ENCODE measurements around the gene BBS4. TPM values are rescaled to one million over a fixed set of nuclear protein-coding genes. Genes with fewer than 3 reads are reported as not detected.

The BBS4 gene
- total and polyA plus RNA-seq, 4 donors: 13.0 to 65.3 (median 19.5) TPM

DNA sequence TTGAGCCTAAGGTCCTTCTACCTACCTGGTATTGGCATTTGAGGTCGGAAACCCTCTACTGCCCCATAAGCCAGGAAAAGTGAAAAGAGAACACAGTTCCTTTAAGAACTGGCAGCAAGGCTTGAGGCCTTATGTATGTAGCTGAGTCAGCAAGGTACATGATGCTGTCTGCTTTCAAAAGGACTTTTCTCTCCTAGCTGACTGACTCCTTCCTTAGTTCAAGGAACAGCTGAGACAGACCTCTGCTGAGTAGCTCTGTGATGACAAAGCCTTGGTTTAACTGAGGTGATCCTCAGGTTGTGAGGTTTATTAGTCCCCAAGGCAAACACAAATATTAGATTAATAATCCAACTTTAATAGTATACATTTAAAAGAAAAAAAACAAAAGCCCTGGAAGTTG, 51.7 kb downstream of the BBS4 start:
- no peak overlapping the region for H3K27ac ChIP-seq (ENCODE audit: low read depth in 1 of 2, low read length in 1 of 2)
- DNase-seq: no peak
- no peak overlapping the region for H3K9ac ChIP-seq (ENCODE audit: insufficient read depth in 1 of 2, low read length in 2 of 2)
- H3K36me3 ChIP-seq (ENCODE audit: control insufficient read depth in 4 of 4, insufficient read depth in 4 of 4, low read length in 4 of 4): peaks cover 9 to 41% (median 31%) of the 10 kb centered on the region in 4 donors
- no peaks in the 10 kb centered on the region for H3K9me3 ChIP-seq (ENCODE audit: control insufficient read depth in 4 of 4, insufficient read depth in 3 of 4, low read length in 3 of 4)
- 98 to 100% methylated on average over 1 of the region's 1 CpG for WGBS, 2 donors
- TF ChIP-seq, protein P1, sequence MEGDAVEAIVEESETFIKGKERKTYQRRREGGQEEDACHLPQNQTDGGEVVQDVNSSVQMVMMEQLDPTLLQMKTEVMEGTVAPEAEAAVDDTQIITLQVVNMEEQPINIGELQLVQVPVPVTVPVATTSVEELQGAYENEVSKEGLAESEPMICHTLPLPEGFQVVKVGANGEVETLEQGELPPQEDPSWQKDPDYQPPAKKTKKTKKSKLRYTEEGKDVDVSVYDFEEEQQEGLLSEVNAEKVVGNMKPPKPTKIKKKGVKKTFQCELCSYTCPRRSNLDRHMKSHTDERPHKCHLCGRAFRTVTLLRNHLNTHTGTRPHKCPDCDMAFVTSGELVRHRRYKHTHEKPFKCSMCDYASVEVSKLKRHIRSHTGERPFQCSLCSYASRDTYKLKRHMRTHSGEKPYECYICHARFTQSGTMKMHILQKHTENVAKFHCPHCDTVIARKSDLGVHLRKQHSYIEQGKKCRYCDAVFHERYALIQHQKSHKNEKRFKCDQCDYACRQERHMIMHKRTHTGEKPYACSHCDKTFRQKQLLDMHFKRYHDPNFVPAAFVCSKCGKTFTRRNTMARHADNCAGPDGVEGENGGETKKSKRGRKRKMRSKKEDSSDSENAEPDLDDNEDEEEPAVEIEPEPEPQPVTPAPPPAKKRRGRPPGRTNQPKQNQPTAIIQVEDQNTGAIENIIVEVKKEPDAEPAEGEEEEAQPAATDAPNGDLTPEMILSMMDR (IDR thresholded peaks at IDR 0.05; ENCODE audit: control extremely low read depth, extremely low read depth): no peak
- H3K4me3 ChIP-seq: no peak overlapping the region
- no peak for ATAC-seq (ENCODE audit: insufficient read depth, low FRiP score)
- H3K4me1 ChIP-seq (ENCODE audit: control insufficient read depth in 5 of 5, insufficient read depth in 5 of 5, low read length in 5 of 5): no peaks in the 10 kb centered on the region
- no peaks in the 10 kb centered on the region for H3K27me3 ChIP-seq (ENCODE audit: control insufficient read depth in 3 of 3, insufficient read depth in 3 of 3, low read length in 2 of 3)

DNA sequence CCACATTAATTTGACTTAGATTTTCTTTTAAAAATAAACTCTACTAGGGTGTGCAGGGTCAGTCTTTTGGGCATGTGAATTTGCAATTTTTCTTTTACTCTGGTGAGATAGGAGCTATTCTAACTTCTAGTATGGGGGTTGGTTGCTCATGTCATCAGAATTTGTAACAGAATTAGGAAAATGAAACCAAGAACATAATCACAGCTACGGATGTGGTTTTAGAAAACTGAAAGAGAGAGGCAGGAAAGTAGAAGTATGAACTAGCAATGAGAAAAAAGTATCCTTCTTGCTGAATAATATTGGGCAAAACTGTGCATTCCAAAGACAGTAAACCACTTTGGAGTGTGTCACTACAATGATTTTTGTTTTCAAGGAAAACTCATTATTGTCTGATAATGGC, 54.2 kb downstream of the BBS4 start:
- WGBS, 2 donors: 70 to 71% methylated on average over 1 of the region's 1 CpG
- no peak overlapping the region for H3K9ac ChIP-seq (ENCODE audit: insufficient read depth in 1 of 2, low read length in 2 of 2)
- no peaks in the 10 kb centered on the region for H3K27me3 ChIP-seq (ENCODE audit: control insufficient read depth in 3 of 3, insufficient read depth in 3 of 3, low read length in 2 of 3)
- DNase-seq: no peak
- H3K27ac ChIP-seq (ENCODE audit: low read depth in 1 of 2, low read length in 1 of 2): no peak overlapping the region
- no peak overlapping the region for H3K4me3 ChIP-seq
- H3K4me1 ChIP-seq (ENCODE audit: control insufficient read depth in 5 of 5, insufficient read depth in 5 of 5, low read length in 5 of 5): no peaks in the 10 kb centered on the region
- H3K9me3 ChIP-seq (ENCODE audit: control insufficient read depth in 4 of 4, insufficient read depth in 3 of 4, low read length in 3 of 4): no peaks in the 10 kb centered on the region
- ATAC-seq (ENCODE audit: insufficient read depth, low FRiP score): no peak
- peaks cover 9 to 35% (median 26%) of the 10 kb centered on the region in 4 donors for H3K36me3 ChIP-seq (ENCODE audit: control insufficient read depth in 4 of 4, insufficient read depth in 4 of 4, low read length in 4 of 4)
- TF ChIP-seq, protein P1 (IDR thresholded peaks at IDR 0.05; ENCODE audit: control extremely low read depth, extremely low read depth): no peak

DNA sequence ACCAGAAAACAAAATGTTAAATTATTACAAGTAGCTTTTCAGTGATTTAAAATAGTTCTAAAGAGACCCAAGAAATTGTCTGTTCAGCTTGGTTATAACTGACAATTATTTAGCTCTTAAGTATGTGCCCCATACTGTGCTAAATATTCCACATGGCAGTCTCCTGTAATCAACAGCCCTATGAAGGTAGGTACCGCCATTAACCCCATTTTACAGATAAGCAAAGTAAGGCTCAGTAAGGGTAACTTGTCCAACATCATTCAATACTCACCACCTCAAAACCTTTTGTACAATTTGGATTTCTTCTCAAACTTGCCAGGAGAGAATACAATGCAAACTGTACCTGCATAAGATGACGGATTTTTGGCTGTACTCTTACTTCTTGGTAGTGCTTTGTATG, 63.7 kb downstream of the BBS4 start:
- H3K27ac ChIP-seq (ENCODE audit: low read depth in 1 of 2, low read length in 1 of 2): no peak overlapping the region
- WGBS, 2 donors: 97% methylated on average over 2 of the region's 2 CpGs
- no peak for ATAC-seq (ENCODE audit: insufficient read depth, low FRiP score)
- no peak for DNase-seq
- TF ChIP-seq, protein P1 (IDR thresholded peaks at IDR 0.05; ENCODE audit: control extremely low read depth, extremely low read depth): no peak
- H3K9ac ChIP-seq (ENCODE audit: insufficient read depth in 1 of 2, low read length in 2 of 2): no peak overlapping the region
- H3K9me3 ChIP-seq (ENCODE audit: control insufficient read depth in 4 of 4, insufficient read depth in 3 of 4, low read length in 3 of 4): no peaks in the 10 kb centered on the region
- H3K27me3 ChIP-seq (ENCODE audit: control insufficient read depth in 3 of 3, insufficient read depth in 3 of 3, low read length in 2 of 3): no peaks in the 10 kb centered on the region
- peaks cover 13 to 23% (median 20%) of the 10 kb centered on the region in 4 donors for H3K36me3 ChIP-seq (ENCODE audit: control insufficient read depth in 4 of 4, insufficient read depth in 4 of 4, low read length in 4 of 4)
- no peaks in the 10 kb centered on the region for H3K4me1 ChIP-seq (ENCODE audit: control insufficient read depth in 5 of 5, insufficient read depth in 5 of 5, low read length in 5 of 5)
- no peak overlapping the region for H3K4me3 ChIP-seq
